T-cell (primary cell): ENCODE results near the gene ACAT2. TPM values are rescaled to one million over a fixed set of nuclear protein-coding genes. Genes with fewer than 3 reads are reported as not detected.

Source experiments
- ATAC-seq, 4 experiments: fragments of 200-7000 bp in 3 of 4; fragments of 150-1000 bp in 1 of 4; cut with Tn5 transposase; replicated peaks in 1 of 4; 1 replicate in 3 of 4; 2 replicates in 1 of 4; pipeline ENCODE4 v1.10.0; 2021; ENCODE audit warnings: moderate library complexity in 3 of 4, mild to moderate bottlenecking in 2 of 4, moderate number of reproducible peaks in 1 of 4
- CTCF ChIA-PET, 2 donors: fragments of 300-600 bp; sonication (Branson Sonifier 250); formaldehyde crosslinking; loops; one replicate each; lab custom pipeline; 2022; ENCODE audit warnings: antibody characterized with exemption in 2 of 2; lab: Charles Lee
- POLR2A ChIA-PET, 2 donors: fragments of 300-600 bp; sonication (Branson Sonifier 250); formaldehyde crosslinking; loops; one replicate each; lab custom pipeline; 2022; ENCODE audit warnings: antibody characterized with exemption in 2 of 2; lab: Charles Lee
- DNase-seq, 35 experiments: peaks; one replicate each; pipeline versions ENCODE4 v3.0.0 to v3.0.0-alpha.2; 2013 to 2023
- H3K27ac ChIP-seq: one replicate; pipeline ENCODE4 v1.5.1; 2013; ENCODE audit warnings: low read length
- H3K27me3 ChIP-seq, 2 experiments: replicated peaks in 1 of 2; 1 replicate in 1 of 2; 2 replicates in 1 of 2; pipeline versions ENCODE4 v1.6.1 to v1.7.0; 2013; ENCODE audit warnings: low read length in 1 of 2, mixed read lengths in 1 of 2; ENCODE audit not compliant: control insufficient read depth in 2 of 2, insufficient read depth in 2 of 2; ENCODE audit errors: extremely low read depth in 1 of 2
- H3K36me3 ChIP-seq, 2 donors: 1 replicate in 1 of 2; 2 replicates in 1 of 2; pipeline versions ENCODE4 v1.6.1 to v1.7.0; 2013; ENCODE audit warnings: low read length in 1 of 2; ENCODE audit not compliant: control insufficient read depth in 2 of 2, insufficient read depth in 1 of 2; ENCODE audit errors: extremely low read depth in 1 of 2
- H3K4me1 ChIP-seq, 2 experiments: 1 replicate in 1 of 2; 2 replicates in 1 of 2; pipeline versions ENCODE4 v1.6.1 to v1.7.0; 2013; ENCODE audit warnings: low read length in 2 of 2, mixed read lengths in 1 of 2; ENCODE audit not compliant: insufficient read depth in 2 of 2, control insufficient read depth in 1 of 2; ENCODE audit errors: extremely low read depth in 1 of 2
- H3K4me3 ChIP-seq, 2 donors: 1 replicate in 1 of 2; 2 replicates in 1 of 2; pipeline versions ENCODE4 v1.5.1 to v1.7.0; 2013; ENCODE audit warnings: mild to moderate bottlenecking in 2 of 2, low read length in 1 of 2, moderate library complexity in 1 of 2; ENCODE audit not compliant: control insufficient read depth in 1 of 2; ENCODE audit errors: extremely low read depth in 1 of 2
- H3K9me3 ChIP-seq: 2 replicates; pipeline ENCODE4 v1.7.0; 2013
- H3K27ac Mint-ChIP-seq, 2 donors: one replicate each; pipeline ENCODE4 v1.8.0; 2020 to 2021; ENCODE audit warnings: mild to moderate bottlenecking in 2 of 2, mixed read lengths in 2 of 2
- H3K27me3 Mint-ChIP-seq, 2 donors: one replicate each; pipeline ENCODE4 v1.8.0; 2021 to 2022; ENCODE audit warnings: mixed read lengths in 2 of 2
- H3K36me3 Mint-ChIP-seq: one replicate; pipeline ENCODE4 v1.8.0; 2021; ENCODE audit warnings: mixed read lengths
- H3K4me1 Mint-ChIP-seq, 3 donors: one replicate each; pipeline ENCODE4 v1.8.0; 2020 to 2022; ENCODE audit warnings: mixed read lengths in 3 of 3, mild to moderate bottlenecking in 1 of 3
- H3K4me3 Mint-ChIP-seq, 3 donors: one replicate each; pipeline ENCODE4 v1.8.0; 2020 to 2022; ENCODE audit warnings: mild to moderate bottlenecking in 3 of 3, mixed read lengths in 3 of 3, moderate library complexity in 3 of 3
- H3K9me3 Mint-ChIP-seq, 3 donors: one replicate each; pipeline ENCODE4 v1.8.0; 2020 to 2022; ENCODE audit warnings: mixed read lengths in 3 of 3
- WGBS: methylation state at CpG from one replicate; pipeline ENCODE4 v1.1.5; 2013; ENCODE audit warnings: missing lambda C conversion rate; ENCODE audit not compliant: insufficient coverage; 5-methylcytosine and 5-hydroxymethylcytosine counted together
- total RNA-seq, 35 experiments: library from RNA in 6 of 35; stranded (reverse) in 6 of 35; fragments of 120-200 nt in 1 of 35; gene quantifications; one replicate each; pipeline versions ENCODE4 v1.2.1 to v1.2.4 and lab custom pipeline; 2013 to 2026

ACAT2 gene
- total RNA-seq, 5 donors from 2014 or later (not counting 1 experiment from before 2014, with no cell fraction given), result 21.5 to 28.2 (median 27.4) TPM

DNA sequence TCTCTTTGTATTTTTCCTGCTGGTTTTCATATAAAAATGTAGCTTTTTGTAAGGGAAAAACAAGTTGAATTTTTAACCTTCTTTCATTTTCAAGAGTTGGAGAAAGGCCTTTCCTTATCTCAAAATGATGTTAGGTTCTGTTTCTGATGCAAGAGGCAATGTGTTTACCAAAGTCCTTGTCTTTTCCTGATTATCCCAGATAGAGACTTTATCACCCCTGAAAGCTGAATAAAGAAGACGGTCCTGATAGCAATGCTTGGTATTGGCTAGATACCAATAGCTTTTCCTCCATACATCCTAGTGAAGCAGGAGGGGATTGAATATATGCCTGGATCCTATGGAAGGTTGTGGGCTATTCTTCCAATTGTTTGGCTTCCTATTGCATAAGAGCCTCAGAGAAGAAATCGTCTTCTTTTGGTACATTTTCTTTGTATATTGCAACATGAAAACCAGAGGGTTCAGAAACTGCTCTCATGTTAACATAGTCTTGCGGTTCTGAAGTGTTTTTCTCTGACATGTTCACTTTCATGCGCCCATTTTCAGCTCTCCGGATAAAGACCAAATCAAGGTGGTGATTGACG lies 43.7 kb downstream of the ACAT2 start:
- Mint-ChIP-seq H3K4me3 (no peak overlapping the region), H3K27me3 (no peaks in the 10 kb centered on the region), H3K27ac (no peak overlapping the region), H3K36me3 (no peaks in the 10 kb centered on the region), H3K9me3 (no peaks in the 10 kb centered on the region), H3K4me1 (no peaks in the 10 kb centered on the region)
- ChIA-PET POLR2A (no interaction called here), CTCF (interaction anchor here in 1 of 2 donors (0.6 kb wide), 1 partner anchor 1157 kb away, joined by 5 read pairs; no protein-coding TSS in a partner anchor)
- Histone ChIP-seq H3K27ac (no peak overlapping the region), H3K4me3 (no peak overlapping the region), H3K9me3 (no peaks in the 10 kb centered on the region), H3K27me3 (no peaks in the 10 kb centered on the region), H3K4me1 (no peaks in the 10 kb centered on the region), H3K36me3 (peaks cover 0 to 5% of the 10 kb centered on the region in 2 donors)
- DNase-seq (no peak), ATAC-seq (no peak)
- 94% methylated on average over 5 of the region's 6 CpGs for WGBS

DNA sequence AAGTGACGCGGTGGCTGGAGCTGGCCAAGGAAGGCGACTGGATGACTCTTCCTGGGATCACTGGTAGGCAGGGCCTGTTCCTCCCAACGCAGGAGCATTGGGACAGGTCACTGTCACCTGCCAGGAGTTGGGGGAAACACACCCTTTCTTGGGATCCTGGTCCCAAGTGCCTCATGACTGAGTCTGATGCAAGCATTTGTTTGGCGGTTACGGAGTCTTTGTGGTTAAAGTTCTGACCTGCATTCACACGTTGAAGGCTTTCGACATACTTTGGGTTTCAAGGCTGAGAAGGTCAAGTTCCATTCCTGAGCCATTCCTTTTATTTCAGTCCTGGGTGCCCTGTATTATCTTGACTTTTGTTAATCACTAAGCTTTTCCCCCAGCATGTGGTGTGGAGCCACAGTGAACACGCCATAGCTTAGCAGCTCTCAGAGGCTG lies 44.2 kb downstream of the ACAT2 start:
- H3K27me3 ChIP-seq, result no peaks in the 10 kb centered on the region
- ATAC-seq, result no peak
- Mint-ChIP-seq H3K27ac (no peak overlapping the region), H3K4me3 (no peak overlapping the region), H3K36me3 (no peaks in the 10 kb centered on the region), H3K4me1 (no peaks in the 10 kb centered on the region), H3K9me3 (no peaks in the 10 kb centered on the region), H3K27me3 (no peaks in the 10 kb centered on the region)
- H3K27ac ChIP-seq, result no peak overlapping the region
- H3K4me3 ChIP-seq, result no peak overlapping the region
- H3K4me1 ChIP-seq, result no peaks in the 10 kb centered on the region
- 97% methylated on average over 8 of the region's 9 CpGs for WGBS
- ChIA-PET POLR2A (no interaction called here), CTCF (interaction anchor here in 1 of 2 donors (0.5 kb wide), 1 partner anchor 13 kb away, joined by 3 read pairs; no protein-coding TSS in a partner anchor)
- H3K9me3 ChIP-seq, result no peaks in the 10 kb centered on the region
- DNase-seq, result no peak
- peaks cover 0 to 5% of the 10 kb centered on the region in 2 donors for H3K36me3 ChIP-seq

DNA sequence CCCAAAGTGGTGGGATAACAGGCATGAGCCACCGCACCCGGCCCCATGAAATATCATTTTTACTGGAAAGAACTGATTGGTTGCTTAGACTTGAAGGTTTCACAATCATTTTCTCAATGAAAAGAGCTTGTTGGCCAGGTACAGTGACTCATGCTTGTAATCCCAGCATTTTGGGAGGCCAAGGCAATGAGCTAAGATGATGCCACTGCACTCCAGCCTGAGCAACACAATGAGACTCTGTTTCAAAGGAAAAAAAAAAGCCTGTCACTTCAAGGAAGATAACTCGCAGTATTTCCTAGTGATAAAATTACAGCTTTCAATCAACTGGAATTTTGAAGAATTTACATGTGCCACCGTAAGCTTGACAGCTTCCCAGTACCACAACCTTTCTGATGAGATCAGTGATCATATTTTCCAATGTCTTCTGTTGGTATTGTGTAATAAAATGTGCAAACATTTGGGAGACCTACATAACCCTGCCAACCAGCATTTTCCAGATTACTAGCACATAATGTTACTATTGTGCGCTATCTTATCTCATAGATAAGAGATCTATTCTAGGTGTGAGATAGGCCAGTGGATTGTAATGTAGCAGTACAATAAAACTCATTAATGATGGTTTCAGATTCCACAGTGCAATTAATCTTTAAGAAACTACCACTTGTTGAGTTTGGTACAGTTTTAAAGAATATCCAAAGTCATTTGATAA lies 45.5 kb downstream of the ACAT2 start:
- POLR2A ChIA-PET, result interaction anchor here in 1 of 2 donors (0.6 to 0.7 kb wide), 2 partner anchors 102 to 1255 kb away, joined by 4 to 5 read pairs; no protein-coding TSS in a partner anchor

DNA sequence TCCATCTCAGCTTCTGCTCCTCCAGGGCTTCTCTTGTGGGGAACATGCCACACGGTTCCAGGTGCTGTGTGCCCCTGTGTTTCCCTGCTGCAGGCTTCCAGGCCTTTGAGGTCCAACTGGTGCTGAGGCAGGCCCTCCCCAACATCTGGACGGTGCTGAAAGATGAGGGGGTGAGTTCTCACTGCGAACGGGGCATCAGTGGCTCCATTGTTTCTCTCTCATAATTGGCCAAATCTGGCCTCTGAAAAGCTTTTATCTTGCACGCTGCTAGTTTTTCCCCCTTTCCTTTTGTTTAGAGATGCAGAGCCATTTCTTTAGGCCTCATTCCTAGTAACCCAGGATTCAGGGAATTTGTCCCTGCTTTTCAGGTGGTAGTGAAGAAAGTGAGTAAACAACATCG lies 46.8 kb downstream of the ACAT2 start:
- Mint-ChIP-seq H3K27me3 (no peaks in the 10 kb centered on the region), H3K9me3 (no peaks in the 10 kb centered on the region), H3K4me1 (no peaks in the 10 kb centered on the region), H3K36me3 (no peaks in the 10 kb centered on the region), H3K4me3 (no peak overlapping the region), H3K27ac (no peak overlapping the region)
- Histone ChIP-seq H3K27ac (no peak overlapping the region), H3K4me1 (no peaks in the 10 kb centered on the region), H3K9me3 (no peaks in the 10 kb centered on the region), H3K4me3 (no peak overlapping the region), H3K27me3 (no peaks in the 10 kb centered on the region), H3K36me3 (peaks cover 0 to 5% of the 10 kb centered on the region in 2 donors)
- 77% methylated on average over 3 of the region's 6 CpGs for WGBS
- no peak for DNase-seq
- ChIA-PET POLR2A (no interaction called here), CTCF (interaction anchor here (0.6 to 0.7 kb wide), 2 partner anchors 91 to 123 kb away, joined by 4 read pairs; no protein-coding TSS in a partner anchor)
- ATAC-seq, result no peak

More for the DNA sequence above, 45.5 kb downstream of the ACAT2 start:
- CTCF ChIA-PET, result interaction anchor here in 1 of 2 donors (0.5 kb wide), 2 partner anchors 27 to 160 kb away, joined by 3 read pairs; no protein-coding TSS in a partner anchor
- Mint-ChIP-seq H3K36me3 (no peaks in the 10 kb centered on the region), H3K27me3 (no peaks in the 10 kb centered on the region), H3K4me1 (no peaks in the 10 kb centered on the region), H3K4me3 (no peak overlapping the region), H3K27ac (no peak overlapping the region), H3K9me3 (no peaks in the 10 kb centered on the region)
- no peak overlapping the region for H3K27ac ChIP-seq
- H3K36me3 ChIP-seq, result peaks cover 0 to 5% of the 10 kb centered on the region in 2 donors
- WGBS, result 86% methylated on average over 2 of the region's 5 CpGs
- H3K4me1 ChIP-seq, result no peaks in the 10 kb centered on the region
- no peaks in the 10 kb centered on the region for H3K27me3 ChIP-seq
- no peak overlapping the region for H3K4me3 ChIP-seq
- DNase-seq, result no peak
- H3K9me3 ChIP-seq, result no peaks in the 10 kb centered on the region
- no peak for ATAC-seq

DNA sequence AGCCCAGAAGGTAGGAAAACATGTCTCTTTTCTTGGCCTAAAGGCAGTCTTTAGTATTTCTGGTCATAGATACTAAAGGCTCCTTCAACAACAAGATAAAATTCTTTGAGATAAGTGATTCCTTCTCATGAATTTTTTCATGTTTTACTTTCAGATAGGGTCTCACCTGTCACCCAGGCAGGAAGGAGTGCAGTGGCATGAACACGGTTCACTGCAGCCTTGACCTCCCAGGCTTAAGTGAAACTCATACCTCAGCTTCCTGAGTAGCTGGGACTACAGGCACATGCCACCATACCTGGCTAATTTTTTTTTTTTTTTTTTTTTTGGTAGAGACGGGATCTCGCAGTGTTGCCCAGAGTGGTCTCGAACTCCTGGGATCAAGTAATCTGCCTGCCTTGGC lies 47.3 kb downstream of the ACAT2 start:
- Histone ChIP-seq H3K4me3 (no peak overlapping the region), H3K27ac (no peak overlapping the region), H3K27me3 (no peaks in the 10 kb centered on the region), H3K4me1 (no peaks in the 10 kb centered on the region), H3K9me3 (no peaks in the 10 kb centered on the region), H3K36me3 (peaks cover 0 to 5% of the 10 kb centered on the region in 2 donors)
- CTCF ChIA-PET, result interaction anchor here in 1 of 2 donors (0.6 kb wide), 1 partner anchor 123 kb away, joined by 4 read pairs; no protein-coding TSS in a partner anchor
- ATAC-seq (no peak), DNase-seq (no peak)
- Mint-ChIP-seq H3K27ac (no peak overlapping the region), H3K36me3 (no peaks in the 10 kb centered on the region), H3K4me3 (no peak overlapping the region), H3K27me3 (no peaks in the 10 kb centered on the region), H3K4me1 (no peaks in the 10 kb centered on the region), H3K9me3 (no peaks in the 10 kb centered on the region)
- POLR2A ChIA-PET, result no interaction called here
- 50% methylated on average over 1 of the region's 4 CpGs for WGBS

DNA sequence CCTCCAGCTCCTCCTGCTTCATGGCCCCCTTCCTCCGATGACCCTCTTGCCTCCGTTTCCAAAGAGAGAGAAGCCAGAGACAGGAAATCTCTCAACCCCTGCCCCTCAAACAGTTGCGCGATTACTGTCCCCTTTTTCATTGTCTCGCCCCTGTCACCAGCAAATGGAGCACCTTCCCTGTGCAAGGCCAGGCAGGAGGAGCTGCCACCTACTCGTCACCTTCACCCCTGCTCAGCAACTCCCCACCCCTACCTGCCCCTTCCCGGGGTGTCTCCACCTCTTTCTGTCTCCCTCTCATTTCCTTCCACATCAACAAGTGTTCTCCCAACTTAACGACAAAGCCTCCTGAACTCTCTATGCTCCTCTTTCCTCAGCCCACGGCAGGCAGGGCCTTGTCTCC lies 51.9 kb downstream of the ACAT2 start:
- DNase-seq (no peak), ATAC-seq (no peak)
- no peak overlapping the region for H3K27ac Mint-ChIP-seq
- Histone ChIP-seq H3K36me3 (peaks cover 0 to 2% of the 10 kb centered on the region in 2 donors), H3K27me3 (no peaks in the 10 kb centered on the region), H3K4me1 (peaks cover 0 to under 1% of the 10 kb centered on the region in 2 experiments), H3K9me3 (no peaks in the 10 kb centered on the region), H3K27ac (no peak overlapping the region), H3K4me3 (no peak overlapping the region)
- H3K36me3 Mint-ChIP-seq, result no peaks in the 10 kb centered on the region
- ChIA-PET POLR2A (no interaction called here), CTCF (no interaction called here)
- no peak overlapping the region for H3K4me3 Mint-ChIP-seq
- H3K9me3 Mint-ChIP-seq, result no peaks in the 10 kb centered on the region
- no peaks in the 10 kb centered on the region for H3K27me3 Mint-ChIP-seq
- peaks cover 0 to 3% (median 0%) of the 10 kb centered on the region in 3 donors for H3K4me1 Mint-ChIP-seq
- 86% methylated on average over 9 of the region's 9 CpGs for WGBS
